K562 (cell line): ENCODE results near the gene ANAPC16. TPM values are rescaled to one million over a fixed set of nuclear protein-coding genes. Genes with fewer than 3 reads are reported as not detected.

Experiments used
- ARID2 ChIP-seq: fragments of 450-650 bp; IDR thresholded peaks from 2 replicates; pipeline ENCODE4 v1.6.1; 2017; ENCODE audit warnings: antibody characterized with exemption, mild to moderate bottlenecking
- CAMTA2 ChIP-seq: fragments of 250-450 bp; sonication (Bioruptor Pico); conservative IDR thresholded peaks from 2 replicates; pipeline ENCODE4 v1.5.1; 2022
- ELF1 ChIP-seq: fragments of 200-800 bp; sonication (Bioruptor generic); IDR thresholded peaks from 2 replicates; pipeline ENCODE4 v1.6.1; 2016; ENCODE audit warnings: missing genetic modification characterization, missing compliant biosample characterization
- GTF2F1 ChIP-seq: IDR thresholded peaks from 2 replicates; pipeline ENCODE4 v1.6.1; 2011; ENCODE audit warnings: low read depth, low read length, improper control_type of control experiment
- HNRNPL ChIP-seq: fragments of 200-400 bp; formaldehyde crosslinking; IDR thresholded peaks from 2 replicates; pipeline ENCODE4 v1.6.1; 2017; ENCODE audit warnings: low read depth, mild to moderate bottlenecking, low read length
- KHSRP ChIP-seq: fragments of 450-650 bp; IDR thresholded peaks from 2 replicates; pipeline ENCODE4 v1.6.1; 2017
- NFE2L1 ChIP-seq: fragments of 450-650 bp; IDR thresholded peaks from 2 replicates; pipeline ENCODE4 v1.6.1; 2016; ENCODE audit warnings: missing genetic modification characterization, low read depth, mild to moderate bottlenecking, missing compliant biosample characterization, moderate library complexity, borderline replicate concordance
- SMAD1 ChIP-seq: fragments of 150-350 bp; IDR thresholded peaks from 2 replicates; pipeline ENCODE4 v1.6.1; 2014; ENCODE audit warnings: low read length, low read depth; ENCODE audit not compliant: partially characterized antibody
- VEZF1 ChIP-seq: fragments of 200-800 bp; sonication (Bioruptor generic); IDR thresholded peaks from 2 replicates; pipeline ENCODE4 v1.6.1; 2017; ENCODE audit warnings: missing genetic modification characterization, missing compliant biosample characterization
- ZBTB8A ChIP-seq: fragments of 450-650 bp; IDR thresholded peaks from 2 replicates; pipeline ENCODE4 v1.6.1; 2018; ENCODE audit warnings: mild to moderate bottlenecking, moderate library complexity; ENCODE audit not compliant: partially characterized antibody
- ZNF318 ChIP-seq, 2 experiments: fragments of 450-650 bp; IDR thresholded peaks; 2 replicates each; pipeline ENCODE4 v1.6.1; 2016; ENCODE audit warnings: mild to moderate bottlenecking in 2 of 2, borderline replicate concordance in 1 of 2, low read depth in 1 of 2, moderate library complexity in 1 of 2
- ZNF561 ChIP-seq: fragments of 450-650 bp; formaldehyde crosslinking; conservative IDR thresholded peaks from 2 replicates; pipeline ENCODE4 v1.4.0; 2020; ENCODE audit warnings: mild to moderate bottlenecking, moderate library complexity
- polyA plus RNA-seq, 8 experiments: library from polyadenylated mRNA; depleted of rRNA in 4 of 8; stranded (reverse) in 5 of 8; unstranded in 3 of 8; fragments of >200 nt; fragmentation: Nextera tagmentation in 2 of 8; fragmentation: Illumina TruSeq in 1 of 8; extraction: Ambion mirVana in 2 of 8; extraction: Trizol in 1 of 8; gene quantifications; 2 replicates each; pipeline versions ENCODE4 v1.2.1 to v1.2.3, GENCODE V29; 2011 to 2014; ENCODE audit warnings: inconsistent platforms in 1 of 8, missing spikeins in 1 of 8
- total RNA-seq, 7 experiments: library from RNA; depleted of rRNA in 6 of 7; stranded (reverse); fragments of >200 nt in 6 of 7; fragmentation: Illumina TruSeq in 2 of 7; extraction: Trizol in 2 of 7; gene quantifications; 2 replicates each; pipeline versions ENCODE4 v1.2.1 to v1.2.3, GENCODE V29; 2011 to 2021; ENCODE audit warnings: low replicate concordance in 1 of 7
- TF ChIP-seq, protein P1 (sequence below): fragments of 250-450 bp; sonication (Bioruptor Pico); IDR thresholded peaks from 2 replicates; pipeline ENCODE4 v1.4.0; 2020; ENCODE audit warnings: mild to moderate bottlenecking, moderate library complexity

Gene ANAPC16
- total and polyA plus RNA-seq, 9 of the 15 experiments (the other 6 are each of a cell fraction or from before 2014, with no cell fraction given), result 42.6 to 208 (median 108) TPM

DNA sequence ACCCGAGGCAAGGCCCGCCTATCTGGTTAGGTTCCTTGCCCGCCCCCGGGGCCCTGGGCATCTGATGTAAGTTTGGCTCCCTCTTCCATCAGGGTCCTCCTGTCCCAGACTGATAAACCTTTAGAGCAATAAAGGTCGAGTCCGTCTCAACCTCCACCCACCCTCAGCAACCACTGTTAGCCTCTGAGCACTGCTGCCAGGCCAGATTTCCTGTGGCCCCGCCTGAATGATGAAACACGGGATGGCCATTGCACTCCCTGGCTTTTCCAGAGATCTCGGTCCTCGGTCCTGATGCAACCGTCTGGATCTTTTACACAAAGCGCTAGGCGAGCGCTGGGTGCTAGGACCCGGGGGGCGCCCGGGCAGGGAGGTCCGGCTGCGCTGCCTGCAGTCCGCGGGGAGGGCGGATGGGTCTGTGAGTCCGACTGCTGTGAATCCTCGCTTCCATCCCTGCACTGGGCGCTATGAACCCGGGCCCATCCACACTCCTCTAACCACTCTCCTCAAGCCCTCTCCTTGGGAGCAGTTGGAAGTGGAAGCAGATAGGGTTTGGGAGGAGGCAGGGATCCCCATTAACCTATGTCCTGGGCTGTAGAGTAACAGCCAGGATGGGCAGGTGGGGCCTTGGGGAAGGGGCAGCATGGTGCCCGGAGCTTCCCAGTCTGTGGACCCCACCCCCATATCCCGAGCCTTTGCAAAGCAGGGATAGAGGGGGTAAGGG lies 57.0 kb downstream of the ANAPC16 start (continued):
- no peak for TF ChIP-seq ZNF318 (IDR thresholded peaks at IDR 0.05; ENCODE audit: borderline replicate concordance in 1 of 2, low read depth in 1 of 2)
- TF ChIP-seq CAMTA2, result no peak
- TF ChIP-seq SMAD1, result peak; percentile 95
- TF ChIP-seq GTF2F1, result 0 out of 2 replicates have a peak, but pooled peaks have one; percentile 30
- no peak; the same call in 1 of the 2 replicates for TF ChIP-seq KHSRP
- TF ChIP-seq HNRNPL, result no peak
- no peak; the same call in 1 of the 2 replicates for TF ChIP-seq ARID2
- no peak for TF ChIP-seq ZNF561 (CRISPR knock-in tag)
- no peak for TF ChIP-seq ELF1
- no peak for TF ChIP-seq ZBTB8A
- TF ChIP-seq VEZF1 (CRISPR knock-in tag), result peak; percentile 92
- TF ChIP-seq NFE2L1 (tag), result no peak
- TF ChIP-seq, protein P1, sequence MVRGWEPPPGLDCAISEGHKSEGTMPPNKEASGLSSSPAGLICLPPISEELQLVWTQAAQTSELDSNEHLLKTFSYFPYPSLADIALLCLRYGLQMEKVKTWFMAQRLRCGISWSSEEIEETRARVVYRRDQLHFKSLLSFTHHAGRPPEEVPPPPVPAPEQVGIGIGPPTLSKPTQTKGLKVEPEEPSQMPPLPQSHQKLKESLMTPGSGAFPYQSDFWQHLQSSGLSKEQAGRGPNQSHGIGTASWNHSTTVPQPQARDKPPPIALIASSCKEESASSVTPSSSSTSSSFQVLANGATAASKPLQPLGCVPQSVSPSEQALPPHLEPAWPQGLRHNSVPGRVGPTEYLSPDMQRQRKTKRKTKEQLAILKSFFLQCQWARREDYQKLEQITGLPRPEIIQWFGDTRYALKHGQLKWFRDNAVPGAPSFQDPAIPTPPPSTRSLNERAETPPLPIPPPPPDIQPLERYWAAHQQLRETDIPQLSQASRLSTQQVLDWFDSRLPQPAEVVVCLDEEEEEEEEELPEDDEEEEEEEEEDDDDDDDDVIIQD (CRISPR knock-in tag), result no peak; the same call in 1 of the 2 replicates
